Activated effector memory CD4-positive, alpha-beta T cell treated with Interleukin-2 at 50 U/mL for 16 hours (primary cell): ENCODE results near the gene SIPA1.
"Not testable (repeated sequence)": the region's sequence is repeated elsewhere in the genome, so short reads cannot be mapped to it uniquely, and the experiment has no call there.

Experiments
- DNase-seq: peaks from one replicate; pipeline ENCODE4 v3.0.0-alpha.2; 2020

The SIPA1 gene

DNA sequence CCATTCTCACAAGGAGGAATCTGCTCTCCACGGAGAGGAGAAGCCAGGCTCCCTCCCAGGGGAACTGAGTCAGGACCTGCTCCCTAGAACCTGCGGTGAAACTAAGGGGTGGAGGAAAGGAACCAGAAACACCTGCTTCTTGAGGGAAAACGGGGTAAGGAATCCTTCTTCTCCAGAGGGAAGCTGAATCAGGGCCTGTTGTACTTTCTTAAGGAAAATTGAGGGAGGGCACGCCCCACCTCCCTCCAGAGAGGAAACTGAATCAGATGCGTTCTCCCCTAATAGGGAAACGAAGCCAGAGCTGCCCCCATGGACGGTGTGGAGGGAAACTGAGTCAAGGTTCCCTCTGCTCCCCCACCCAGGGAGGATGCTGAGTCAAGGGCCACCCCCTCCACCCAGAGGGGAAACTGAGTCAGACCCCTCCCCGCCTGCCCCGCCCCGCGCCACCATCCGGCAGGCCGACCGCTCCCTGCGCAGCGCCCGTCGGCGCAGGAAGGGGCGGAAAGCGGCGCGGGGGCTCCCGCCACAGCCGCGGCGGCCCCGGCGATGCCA is 24.4 kb downstream of the SIPA1 start:
- DNase-seq: no peak

DNA sequence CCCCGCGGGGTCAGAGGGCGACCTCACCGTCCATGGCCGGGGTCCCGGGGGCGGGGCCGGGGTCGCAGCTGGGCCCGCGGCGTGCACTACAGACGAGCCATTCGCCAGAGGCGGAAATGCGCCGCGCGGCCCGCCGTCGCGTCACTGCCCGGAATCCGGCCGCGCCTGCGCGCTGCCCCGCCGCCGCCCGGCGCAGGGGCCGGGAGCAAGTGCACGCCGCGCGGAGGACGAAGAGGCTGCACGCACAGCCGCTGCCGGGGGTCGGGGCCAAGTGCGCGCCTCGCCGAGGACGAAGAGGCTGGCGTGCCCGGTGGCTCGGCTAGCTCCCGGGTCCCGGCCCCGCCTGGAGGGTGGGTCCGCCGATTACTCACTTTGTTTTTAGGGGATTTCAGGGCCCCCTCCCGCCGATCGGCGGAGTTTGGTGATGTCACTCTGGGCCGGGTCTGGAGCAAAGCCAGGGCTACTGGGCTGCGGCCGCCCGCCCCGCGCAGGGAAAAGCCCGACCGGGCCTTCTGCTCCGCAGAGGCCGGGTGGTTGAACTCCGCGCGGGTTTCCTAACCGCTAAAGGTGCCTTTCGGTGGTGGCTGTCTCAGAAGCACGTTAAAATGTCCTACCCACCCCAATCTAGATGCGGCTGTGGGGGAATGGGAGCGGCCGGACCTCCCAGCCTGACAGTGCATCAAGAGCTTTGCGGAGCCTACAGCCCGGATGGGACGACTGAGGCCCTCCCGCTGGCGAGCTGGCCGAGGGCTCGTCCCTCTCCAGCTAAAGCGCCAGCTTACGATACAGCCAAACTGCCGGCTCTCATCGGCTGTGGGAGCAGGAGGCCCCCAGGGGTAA is 25.1 kb downstream of the SIPA1 start, which contains the start of gene RELA:
Gene RELA (minus strand): TSS at position 118 of the 840 bp plus-strand sequence. CDS start 84 bp downstream, at position 34.
- DNase-seq: peak; percentile 86

DNA sequence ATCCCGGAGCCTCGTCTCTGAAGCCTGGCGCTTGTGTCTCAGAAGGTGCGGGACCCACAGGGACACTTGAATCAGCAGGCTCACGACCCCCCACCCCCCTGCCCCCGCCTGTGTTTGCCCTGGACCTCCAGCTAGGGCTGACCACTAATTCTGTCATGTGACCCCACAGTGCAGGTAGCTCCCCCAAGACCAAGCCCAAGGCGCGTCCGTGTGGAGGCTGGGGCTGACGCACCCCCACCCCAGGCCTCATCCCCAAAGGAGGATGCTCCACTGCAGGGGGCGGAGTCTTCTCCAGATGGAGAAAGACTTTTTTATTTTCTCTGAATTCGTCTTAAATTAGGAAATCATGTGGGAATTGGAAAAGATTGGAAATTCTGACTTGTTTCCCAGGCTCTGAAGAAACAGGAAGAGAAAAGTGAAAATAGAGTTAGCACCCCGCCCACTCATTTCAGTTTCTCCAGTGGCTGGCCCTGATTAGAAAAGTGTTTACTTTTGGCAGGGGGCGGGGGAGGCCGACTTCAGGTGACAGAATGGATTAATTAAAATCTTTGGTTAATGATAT is 25.8 kb downstream of the SIPA1 start:
- DNase-seq: no peak

DNA sequence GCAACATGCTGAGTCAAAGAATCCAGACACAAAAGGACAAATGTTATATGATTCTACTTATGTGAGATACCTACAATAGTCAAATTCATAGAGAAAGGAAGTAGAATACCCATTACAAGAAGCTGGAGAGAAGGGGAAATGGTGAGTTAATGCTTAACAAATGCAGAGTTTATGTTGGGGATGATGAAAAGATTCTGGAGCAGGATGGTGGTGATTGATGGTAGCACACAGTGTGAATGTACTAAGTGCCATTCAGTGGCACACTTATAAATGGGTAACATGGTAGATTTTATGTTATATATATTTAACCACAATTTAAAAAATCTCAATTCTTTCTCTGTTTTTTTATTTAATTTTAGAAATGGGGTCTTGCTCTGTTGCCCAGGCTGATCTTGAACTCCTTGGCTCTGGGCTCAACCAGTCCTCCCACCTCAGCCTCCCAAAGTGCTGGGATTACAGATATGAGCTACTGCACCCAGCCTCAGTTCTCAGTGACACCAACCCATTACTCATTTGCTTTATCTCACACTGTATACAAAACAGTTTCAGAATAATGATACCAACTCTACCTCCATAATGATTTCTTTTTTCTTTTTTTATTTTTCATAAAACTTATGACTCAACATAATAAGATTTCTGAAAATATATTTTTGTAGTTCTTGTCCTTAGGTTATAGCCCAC is 34.4 kb downstream of the SIPA1 start:
- no peak for DNase-seq

DNA sequence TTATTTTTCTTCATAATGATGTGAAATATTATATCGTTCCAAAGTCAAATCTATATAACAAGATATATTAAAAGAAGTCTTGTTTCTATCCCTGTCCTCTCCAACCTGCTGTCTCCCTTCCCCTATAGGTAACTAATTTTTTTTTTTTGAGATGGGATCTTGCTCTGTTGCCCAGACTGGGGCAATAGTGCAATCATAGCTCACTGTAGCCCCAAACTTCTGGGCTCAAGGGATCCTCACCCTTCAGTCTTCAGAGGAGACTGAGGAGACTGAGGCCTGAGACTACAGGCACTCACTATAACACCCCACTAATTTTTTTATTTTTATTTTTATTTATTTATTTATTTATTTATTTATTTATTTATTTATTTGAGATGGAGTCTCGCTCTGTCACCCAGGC is 35.1 kb downstream of the SIPA1 start:
- no peak for DNase-seq

DNA sequence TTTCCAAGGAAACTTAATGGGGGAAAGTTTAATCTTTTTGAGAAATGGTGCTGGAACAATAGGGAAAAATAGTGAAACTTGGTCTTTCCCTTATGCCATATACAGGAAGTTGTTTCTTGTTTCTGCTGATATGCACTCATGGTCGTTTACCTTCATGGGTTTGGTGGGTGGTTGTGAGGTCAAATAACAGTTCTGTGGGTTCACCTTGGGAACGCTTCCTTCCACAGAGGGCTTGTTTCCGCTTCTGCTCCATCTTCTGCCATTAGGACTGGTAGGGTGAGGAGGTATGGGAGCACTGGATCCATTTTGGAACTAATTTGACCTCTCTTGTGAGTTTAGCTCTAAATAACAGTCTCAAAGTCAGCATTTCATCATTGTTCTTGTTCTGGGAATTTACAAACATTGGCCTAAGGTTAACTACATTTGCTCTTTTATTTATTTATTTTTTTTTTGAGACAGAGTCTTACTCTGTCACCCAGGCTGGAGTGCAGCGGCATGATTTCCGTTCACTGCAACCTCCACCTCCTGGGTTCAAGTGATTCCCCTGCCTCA is 42.4 kb downstream of the SIPA1 start:
- no peak for DNase-seq

DNA sequence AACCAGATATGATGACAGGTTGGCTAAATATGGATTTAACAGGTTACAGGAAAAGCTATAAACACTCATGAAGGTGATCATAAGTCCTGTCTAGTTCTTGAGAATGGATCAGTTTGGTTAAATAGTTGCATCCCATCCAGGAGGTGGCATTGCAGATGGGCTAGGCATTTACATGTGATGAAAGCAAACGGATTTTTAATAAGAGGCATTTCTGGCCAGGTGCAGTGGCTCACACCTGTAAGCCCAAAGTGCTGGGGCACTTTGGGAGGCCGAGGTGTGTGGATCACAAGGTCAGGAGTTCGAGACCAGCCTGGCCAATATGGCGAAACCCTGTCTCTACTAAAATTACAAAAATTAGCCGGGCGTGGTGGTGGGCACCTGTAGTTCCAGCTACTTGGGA is 45.6 kb downstream of the SIPA1 start:
- DNase-seq: not testable (repeated sequence)

DNA sequence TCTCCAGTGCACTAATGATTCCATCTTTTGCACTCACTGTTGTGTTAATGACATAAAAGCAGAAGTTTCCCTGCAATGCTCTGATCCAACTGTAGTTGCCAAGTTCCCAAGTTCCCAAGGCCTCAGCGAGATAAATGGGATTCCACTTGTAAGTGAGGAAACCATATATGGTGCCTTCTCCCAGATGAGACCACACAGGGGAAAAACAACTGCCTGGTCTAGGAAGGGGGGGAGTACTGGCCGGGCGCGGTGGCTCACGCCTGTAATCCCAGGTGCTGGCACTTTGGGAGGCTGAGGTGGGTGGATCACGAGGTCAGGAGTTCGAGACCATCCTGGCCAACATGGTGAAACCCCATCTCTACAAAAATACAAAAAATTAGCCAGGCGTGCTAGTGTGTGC is 48.1 kb downstream of the SIPA1 start:
- no peak for DNase-seq

DNA sequence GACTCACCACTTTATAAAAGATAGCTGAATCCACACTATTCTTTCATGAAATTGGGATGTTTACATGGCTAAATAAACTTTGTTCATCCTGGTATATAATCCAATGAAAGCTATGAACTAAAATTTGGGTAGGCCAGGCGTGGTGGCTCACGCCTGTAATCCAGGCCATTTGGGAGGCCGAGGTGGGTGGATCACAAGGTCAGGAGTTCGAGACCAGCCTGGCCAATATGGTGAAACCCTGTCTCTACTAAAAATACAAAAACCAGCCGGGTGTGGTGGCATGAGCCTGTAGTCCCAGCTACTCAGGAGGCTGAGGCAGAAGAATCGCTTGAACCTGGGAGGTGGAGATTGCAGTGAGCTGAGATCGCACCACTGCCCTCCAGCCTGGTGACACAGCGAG is 53.9 kb downstream of the SIPA1 start:
- not testable (repeated sequence) for DNase-seq

DNA sequence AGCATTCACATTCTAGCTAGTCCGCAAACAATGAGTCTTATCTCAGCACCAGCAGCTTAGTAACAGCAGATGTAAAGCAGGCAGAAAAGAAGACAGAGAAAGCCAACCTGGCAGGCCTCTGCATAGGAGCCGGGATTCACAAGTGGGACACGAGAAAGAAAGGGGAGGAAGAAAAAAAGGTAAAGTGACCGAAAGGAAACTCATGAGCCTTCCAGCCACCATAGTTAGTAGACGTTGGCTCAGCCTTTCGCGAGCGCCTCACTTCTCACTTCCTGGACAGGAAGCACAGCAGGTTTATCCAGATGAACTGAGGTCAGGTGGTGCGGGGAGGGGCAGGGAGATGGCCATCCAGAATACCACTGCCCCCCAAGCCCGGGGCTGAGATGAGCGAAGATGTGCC is 54.5 kb downstream of the SIPA1 start:
- no peak for DNase-seq

DNA sequence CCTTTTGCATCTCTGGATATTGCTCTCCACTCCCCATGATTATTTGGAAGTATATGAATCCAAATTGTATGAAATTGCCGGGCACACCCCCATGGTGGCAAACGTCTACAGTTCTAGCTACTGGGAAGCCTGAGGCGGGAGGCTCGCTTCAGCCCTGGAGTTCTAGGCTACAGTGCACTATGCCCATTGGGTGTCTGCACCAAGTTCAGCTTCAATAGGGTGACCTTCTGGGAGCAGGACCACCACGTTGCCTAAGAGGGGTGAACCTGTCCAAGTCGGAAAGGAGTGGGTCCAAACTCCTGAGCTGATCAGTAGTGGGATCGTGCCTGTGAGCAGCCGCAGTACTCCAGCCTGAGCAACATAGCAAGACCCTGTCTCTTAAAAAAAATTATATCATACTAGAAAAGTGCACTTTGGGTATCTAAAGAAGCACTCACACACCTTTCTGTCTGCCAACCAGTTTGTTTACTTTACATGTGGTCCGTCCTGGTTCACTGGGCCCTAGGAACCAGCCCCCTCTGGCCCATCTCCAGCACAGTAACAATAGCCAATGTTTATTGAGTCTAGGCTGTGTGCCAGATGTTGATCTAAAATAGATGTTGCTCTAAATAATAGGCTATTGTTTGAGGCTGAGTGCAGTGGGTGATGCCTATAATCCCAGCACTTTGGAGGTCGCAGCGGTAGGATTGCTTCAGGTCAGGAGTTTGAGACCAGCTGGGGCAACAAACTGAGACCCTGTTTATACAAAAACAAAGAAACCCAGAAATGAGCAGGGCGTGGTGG is 57.7 kb downstream of the SIPA1 start:
- no peak for DNase-seq

DNA sequence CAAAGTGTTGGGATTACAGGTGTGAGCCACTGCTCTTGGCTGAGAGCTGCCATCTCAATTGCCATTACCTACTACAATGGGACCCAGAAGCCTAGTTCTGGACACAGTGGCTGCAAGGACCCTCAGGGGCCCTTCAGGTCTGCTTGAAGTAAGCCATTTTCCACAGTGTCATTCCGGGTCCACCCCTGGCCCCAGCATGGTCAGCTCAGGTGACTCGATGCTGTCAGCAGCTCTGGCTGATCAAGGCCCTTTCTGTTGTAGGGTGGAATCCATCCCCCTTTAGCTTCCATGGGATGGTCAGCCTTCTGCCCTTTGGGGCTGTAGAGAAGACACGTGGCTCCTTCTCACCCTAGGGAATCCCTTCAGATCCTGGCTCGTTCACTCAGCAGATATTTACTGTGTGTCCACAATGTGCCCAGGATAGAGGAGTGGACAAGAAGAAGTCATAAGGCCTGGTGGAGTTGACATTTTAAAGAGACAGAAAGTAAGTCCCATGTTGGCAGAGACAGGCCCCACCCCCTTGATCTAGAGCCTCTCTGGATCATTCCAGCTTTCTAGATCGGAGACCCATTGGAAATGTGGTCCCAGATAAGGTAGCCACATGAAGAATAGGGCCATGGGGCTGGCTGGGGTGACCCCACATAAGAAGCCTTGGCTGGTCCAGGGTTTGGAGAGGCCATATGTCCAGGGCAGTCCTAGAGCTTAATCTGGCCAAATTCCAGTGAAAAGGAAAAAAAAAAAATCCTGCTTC is 59.1 kb downstream of the SIPA1 start:
- no peak for DNase-seq

DNA sequence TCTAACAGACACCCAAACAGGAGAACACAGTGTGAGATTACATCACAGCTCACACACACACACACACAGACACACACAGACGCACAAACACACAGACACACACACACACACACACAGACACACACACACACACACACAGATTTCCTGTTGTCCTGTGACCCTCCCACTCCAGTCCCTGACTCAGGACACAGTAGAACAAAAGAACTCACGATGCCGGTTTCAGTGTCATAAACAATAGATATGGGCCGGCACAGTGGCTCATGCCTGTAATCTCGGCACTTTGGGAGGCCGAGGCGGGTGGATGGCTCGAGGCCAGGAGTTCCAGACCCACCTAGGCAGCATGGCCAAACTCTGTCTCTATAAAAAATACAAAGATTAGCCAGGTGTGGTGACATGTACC is 60.3 kb downstream of the SIPA1 start:
- DNase-seq: no peak

DNA sequence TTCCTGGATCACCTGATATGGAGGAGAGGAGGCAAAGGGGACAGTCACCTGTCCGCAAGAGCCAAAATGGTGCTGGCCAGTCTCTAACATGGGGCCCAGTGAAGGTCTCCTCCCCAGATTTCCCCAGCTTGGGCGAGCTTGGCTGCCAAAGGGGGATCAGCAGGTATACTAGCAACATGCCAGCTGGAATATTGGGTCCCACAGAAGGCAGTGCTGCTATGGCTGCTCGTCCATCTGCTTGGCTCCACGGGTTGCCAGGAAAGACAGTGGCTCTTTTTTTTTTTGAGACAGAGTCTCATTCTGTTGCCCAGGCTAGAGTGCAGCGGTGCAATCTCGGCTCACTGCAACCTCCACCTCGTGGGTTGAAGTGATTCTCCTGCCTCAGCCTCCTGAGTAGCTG is 61.4 kb downstream of the SIPA1 start:
- no peak for DNase-seq

DNA sequence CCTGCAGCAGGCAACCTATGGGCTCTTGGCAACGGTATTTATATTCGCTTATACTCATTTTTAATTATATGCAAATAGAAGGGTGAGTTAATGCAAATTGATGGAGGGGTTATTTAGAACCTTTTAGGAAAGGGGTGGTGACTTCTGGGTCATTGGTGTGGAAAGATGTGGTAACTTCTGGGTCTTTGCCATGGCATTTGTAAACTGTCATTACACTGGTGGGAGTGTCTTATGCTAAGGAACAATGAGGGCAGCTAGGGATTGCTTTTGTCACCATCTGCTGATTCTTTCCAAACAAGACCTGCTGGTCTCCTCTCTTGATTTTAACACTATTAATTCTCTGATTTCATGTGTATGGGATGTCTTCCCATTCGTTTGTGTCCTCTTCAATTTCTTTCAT is 62.5 kb downstream of the SIPA1 start:
- DNase-seq: no peak
